HG02840 (cell line): ENCODE data around the gene ADCY5.
"Not testable (repeated sequence)": the region's sequence is repeated elsewhere in the genome, so short reads cannot be mapped to it uniquely, and the experiment has no call there.

Experiments
- ATAC-seq: cut with Tn5 transposase; IDR thresholded peaks from one replicate; pipeline ENCODE4 v1.9.1; 2021; ENCODE audit warnings: mild to moderate bottlenecking, moderate library complexity, moderate number of reproducible peaks; ENCODE audit not compliant: unreplicated experiment, low FRiP score

Gene ADCY5

GRCh38 chr3:123448536-123449101, at the start of gene ADCY5:
Gene ADCY5 (minus strand): TSS chr3:123449090. CDS start chr3:123448545, 545 bp downstream.
- ATAC-seq: no peak

GRCh38 chr3:123493912-123494311, 45.0 kb upstream of the ADCY5 start:
- no peak for ATAC-seq

- ATAC-seq: no peak
Measured at GRCh38 chr3:123491966-123492587, 43.2 kb upstream of the ADCY5 start.

GRCh38 chr3:123489400-123490004, 40.6 kb upstream of the ADCY5 start:
- no peak for ATAC-seq

- no peak for ATAC-seq
Measured at GRCh38 chr3:123488645-123489347, 39.9 kb upstream of the ADCY5 start.

- ATAC-seq: not testable (repeated sequence)
Measured at GRCh38 chr3:123487063-123487462, 38.2 kb upstream of the ADCY5 start.

GRCh38 chr3:123486460-123486859, 37.6 kb upstream of the ADCY5 start:
- ATAC-seq: no peak

GRCh38 chr3:123485551-123485950, 36.7 kb upstream of the ADCY5 start:
- no peak for ATAC-seq

GRCh38 chr3:123483146-123483545, 34.3 kb upstream of the ADCY5 start:
- ATAC-seq: no peak

GRCh38 chr3:123481722-123482457, 33.0 kb upstream of the ADCY5 start:
- no peak for ATAC-seq

GRCh38 chr3:123481071-123481470, 32.2 kb upstream of the ADCY5 start:
- ATAC-seq: no peak

- ATAC-seq: no peak
Measured at GRCh38 chr3:123480428-123480827, 31.5 kb upstream of the ADCY5 start.

- ATAC-seq: no peak
Measured at GRCh38 chr3:123479891-123480290, 31.0 kb upstream of the ADCY5 start.

GRCh38 chr3:123478314-123478713, 29.4 kb upstream of the ADCY5 start:
- ATAC-seq: no peak

GRCh38 chr3:123476967-123477750, 28.3 kb upstream of the ADCY5 start:
- no peak for ATAC-seq

GRCh38 chr3:123475786-123476185, 26.9 kb upstream of the ADCY5 start:
- ATAC-seq: no peak

- no peak for ATAC-seq
Measured at GRCh38 chr3:123471106-123471505, 22.2 kb upstream of the ADCY5 start.

GRCh38 chr3:123469323-123469995, 20.6 kb upstream of the ADCY5 start:
- ATAC-seq: no peak

GRCh38 chr3:123467046-123467445, 18.2 kb upstream of the ADCY5 start:
- ATAC-seq: no peak
